Parathyroid adenoma (tissue), 2 donors: Measurements from ENCODE around the gene DPYD.

ENCODE experiments used
- H2AFZ ChIP-seq: fragments of 300-600 bp; sonication (generic); one replicate; pipeline ENCODE4 v1.7.0; 2017; ENCODE audit warnings: antibody characterized with exemption, mild to moderate bottlenecking
- H3K27ac ChIP-seq: fragments of 300-600 bp; sonication (generic); one replicate; pipeline ENCODE4 v1.7.0; 2017
- H3K27me3 ChIP-seq: fragments of 300-600 bp; sonication (generic); one replicate; pipeline ENCODE4 v1.7.0; 2017; ENCODE audit warnings: low read length; ENCODE audit not compliant: control insufficient read depth, insufficient read depth
- H3K36me3 ChIP-seq: fragments of 300-600 bp; sonication (generic); one replicate; pipeline ENCODE4 v1.7.0; 2017; ENCODE audit warnings: low read length; ENCODE audit not compliant: control insufficient read depth, insufficient read depth
- H3K4me1 ChIP-seq: fragments of 300-600 bp; sonication (generic); one replicate; pipeline ENCODE4 v1.7.0; 2017; ENCODE audit warnings: control low read depth
- H3K4me2 ChIP-seq: fragments of 300-600 bp; sonication (generic); one replicate; pipeline ENCODE4 v1.7.0; 2017; ENCODE audit warnings: low read length
- H3K4me3 ChIP-seq: fragments of 300-600 bp; sonication (generic); one replicate; pipeline ENCODE4 v1.7.0; 2017; ENCODE audit warnings: low read depth, low read length
- H3K79me2 ChIP-seq: fragments of 300-600 bp; sonication (generic); one replicate; pipeline ENCODE4 v1.7.0; 2017; ENCODE audit warnings: control low read depth
- H3K9ac ChIP-seq: fragments of 300-600 bp; sonication (generic); one replicate; pipeline ENCODE4 v1.7.0; 2017; ENCODE audit warnings: mild to moderate bottlenecking
- H3K9me3 ChIP-seq: fragments of 300-600 bp; sonication (generic); one replicate; pipeline ENCODE4 v1.7.0; 2017; ENCODE audit warnings: low read length; ENCODE audit not compliant: control insufficient read depth
- CTCF ChIP-seq: fragments of 300-600 bp; sonication (generic); IDR thresholded peaks from one replicate; pipeline ENCODE4 v1.7.0; 2017; ENCODE audit warnings: antibody characterized with exemption, mild to moderate bottlenecking
- donor health status: primary hyperparathyroidism.

DPYD gene

GRCh38 chr1:97791251-97791650, 129.6 kb downstream of the DPYD start:
- no peaks in the 10 kb centered on the region for H3K36me3 ChIP-seq
- H3K79me2 ChIP-seq = no peaks in the 10 kb centered on the region
- no peak for TF ChIP-seq CTCF
- H2AFZ ChIP-seq = no peak overlapping the region
- no peaks in the 10 kb centered on the region for H3K9me3 ChIP-seq
- no peak overlapping the region for H3K4me3 ChIP-seq
- no peak overlapping the region for H3K9ac ChIP-seq
- no peaks in the 10 kb centered on the region for H3K4me1 ChIP-seq
- no peak overlapping the region for H3K4me2 ChIP-seq
- no peaks in the 10 kb centered on the region for H3K27me3 ChIP-seq
- no peak overlapping the region for H3K27ac ChIP-seq

GRCh38 chr1:97787231-97787630, 133.6 kb downstream of the DPYD start:
- no peak for TF ChIP-seq CTCF
- Histone ChIP-seq H3K9me3 (no peaks in the 10 kb centered on the region), H3K9ac (no peak overlapping the region), H3K4me3 (no peak overlapping the region), H3K4me2 (no peak overlapping the region), H2AFZ (no peak overlapping the region), H3K79me2 (no peaks in the 10 kb centered on the region), H3K4me1 (no peaks in the 10 kb centered on the region), H3K27me3 (no peaks in the 10 kb centered on the region), H3K36me3 (no peaks in the 10 kb centered on the region), H3K27ac (no peak overlapping the region)

GRCh38 chr1:97784661-97785060, 136.2 kb downstream of the DPYD start:
- Histone ChIP-seq H3K9ac (no peak overlapping the region), H2AFZ (no peak overlapping the region), H3K4me1 (no peaks in the 10 kb centered on the region), H3K36me3 (no peaks in the 10 kb centered on the region), H3K4me2 (no peak overlapping the region), H3K27ac (no peak overlapping the region), H3K27me3 (no peaks in the 10 kb centered on the region), H3K79me2 (no peaks in the 10 kb centered on the region), H3K4me3 (no peak overlapping the region), H3K9me3 (no peaks in the 10 kb centered on the region)
- TF ChIP-seq CTCF = no peak

GRCh38 chr1:97783751-97784150, 137.1 kb downstream of the DPYD start:
- no peak overlapping the region for H2AFZ ChIP-seq
- no peak overlapping the region for H3K4me3 ChIP-seq
- H3K27ac ChIP-seq = no peak overlapping the region
- TF ChIP-seq CTCF = no peak
- no peak overlapping the region for H3K4me2 ChIP-seq
- H3K79me2 ChIP-seq = no peaks in the 10 kb centered on the region
- H3K9ac ChIP-seq = no peak overlapping the region
- no peaks in the 10 kb centered on the region for H3K36me3 ChIP-seq
- H3K9me3 ChIP-seq = no peaks in the 10 kb centered on the region
- H3K27me3 ChIP-seq = no peaks in the 10 kb centered on the region
- H3K4me1 ChIP-seq = no peaks in the 10 kb centered on the region

GRCh38 chr1:97781762-97782337, 139.0 kb downstream of the DPYD start:
- Histone ChIP-seq H3K4me1 (no peaks in the 10 kb centered on the region), H3K36me3 (no peaks in the 10 kb centered on the region)

More at GRCh38 chr1:97781762-97782337, 139.0 kb downstream of the DPYD start:
- Histone ChIP-seq H3K79me2 (no peaks in the 10 kb centered on the region), H2AFZ (no peak overlapping the region), H3K4me3 (no peak overlapping the region), H3K27me3 (no peaks in the 10 kb centered on the region), H3K9me3 (no peaks in the 10 kb centered on the region), H3K27ac (no peak overlapping the region), H3K4me2 (no peak overlapping the region), H3K9ac (no peak overlapping the region)
- TF ChIP-seq CTCF = no peak
